ENCODE measurements around the gene HMGB1.

Gene HMGB1

DNA sequence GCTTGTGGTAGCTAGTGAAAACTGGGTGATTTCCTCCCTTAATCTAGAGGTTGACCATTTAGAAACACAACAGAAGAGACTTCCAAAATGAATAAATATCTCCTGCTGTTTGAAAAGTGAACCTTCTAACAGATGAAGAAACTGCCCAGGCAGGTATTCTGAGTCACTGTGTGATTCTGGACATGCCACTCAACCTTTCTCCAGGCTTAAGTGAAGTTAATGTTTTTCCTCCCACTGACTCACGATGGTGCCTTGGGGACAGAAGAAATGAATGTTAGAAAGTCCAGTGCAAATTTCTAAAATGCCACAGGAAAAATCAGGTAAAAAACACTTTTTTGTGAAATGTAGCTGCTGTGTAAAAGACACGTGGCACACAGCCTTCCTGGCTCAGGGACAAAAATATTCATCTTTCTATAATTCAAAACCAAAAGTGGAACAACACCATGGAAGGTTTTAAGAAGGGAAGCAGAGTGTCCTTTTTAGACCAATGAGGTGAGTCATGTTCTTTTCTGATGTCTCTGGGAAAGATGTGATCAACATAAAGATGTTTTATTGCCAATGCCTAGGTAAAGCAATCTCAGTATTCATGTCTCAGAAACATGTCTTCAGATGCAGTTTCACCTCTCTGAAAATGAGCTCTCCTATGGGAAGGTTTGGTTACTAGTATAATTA is 34.3 kb downstream of the HMGB1 start:
- DNase-seq = no peak

DNA sequence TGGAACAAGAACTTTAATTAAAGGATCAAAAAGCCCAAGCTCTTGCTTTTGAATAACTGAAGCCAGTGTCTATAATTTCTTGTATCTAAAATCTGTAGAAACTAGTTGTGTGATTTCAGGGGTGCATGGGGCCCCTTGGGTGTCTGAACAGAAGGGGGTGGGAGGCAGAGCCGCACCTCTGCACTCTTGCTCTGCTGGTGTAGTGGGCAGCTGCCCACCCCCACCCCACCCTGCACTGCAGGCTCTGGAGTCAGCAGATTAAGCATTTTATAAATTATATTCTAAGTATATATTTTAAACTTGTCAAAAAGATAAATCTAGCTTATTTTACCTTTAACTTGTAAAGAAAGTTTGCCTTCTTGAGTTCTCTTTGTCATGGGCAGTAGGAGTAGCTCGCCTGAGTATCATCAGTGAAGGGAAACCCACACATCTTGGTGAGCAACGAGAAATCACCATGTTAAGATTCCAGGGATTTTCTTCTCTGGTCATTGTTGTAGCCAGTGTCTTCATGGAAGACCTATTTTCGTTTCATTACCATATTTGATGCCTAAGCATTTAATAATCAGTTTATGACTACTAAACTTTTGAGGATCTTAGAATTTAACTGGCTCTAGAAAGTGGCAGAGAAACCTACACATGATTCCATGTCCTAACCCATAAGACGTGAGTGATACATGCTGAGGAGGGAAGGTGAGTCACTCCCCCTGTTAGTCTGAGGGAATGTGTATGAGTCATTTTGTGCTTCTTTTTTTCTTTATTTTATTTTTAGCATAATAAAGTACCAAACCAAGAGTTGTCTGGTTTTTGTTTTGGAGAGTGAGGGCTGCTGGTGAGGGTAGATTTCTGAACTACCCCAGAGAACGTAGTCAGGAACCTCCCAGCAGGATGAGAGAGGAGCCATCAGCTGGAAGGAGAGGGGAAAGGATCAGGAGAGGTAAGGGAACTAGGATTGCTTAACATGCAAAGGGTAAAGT is 35.7 kb downstream of the HMGB1 start:
- no peak for DNase-seq

DNA sequence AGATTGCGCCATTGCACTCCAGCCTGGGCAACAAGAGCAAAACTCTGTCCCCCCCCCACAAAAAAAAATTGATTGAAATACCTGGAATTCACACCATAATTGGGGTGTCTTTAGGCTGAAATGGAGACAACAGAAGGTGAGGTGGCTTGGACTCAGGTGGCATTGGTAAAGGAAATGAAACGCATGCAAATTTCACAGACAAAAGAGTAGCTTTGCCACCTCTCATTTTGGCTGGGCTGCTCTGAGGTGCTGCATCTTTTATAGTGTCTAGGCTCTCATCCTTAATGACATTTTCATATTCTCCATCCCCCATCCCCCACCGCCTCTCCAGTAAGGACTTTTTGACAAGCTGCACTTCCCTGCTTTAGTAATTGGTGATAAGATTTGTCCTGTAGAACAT is 36.5 kb downstream of the HMGB1 start:
- DNase-seq = no peak

DNA sequence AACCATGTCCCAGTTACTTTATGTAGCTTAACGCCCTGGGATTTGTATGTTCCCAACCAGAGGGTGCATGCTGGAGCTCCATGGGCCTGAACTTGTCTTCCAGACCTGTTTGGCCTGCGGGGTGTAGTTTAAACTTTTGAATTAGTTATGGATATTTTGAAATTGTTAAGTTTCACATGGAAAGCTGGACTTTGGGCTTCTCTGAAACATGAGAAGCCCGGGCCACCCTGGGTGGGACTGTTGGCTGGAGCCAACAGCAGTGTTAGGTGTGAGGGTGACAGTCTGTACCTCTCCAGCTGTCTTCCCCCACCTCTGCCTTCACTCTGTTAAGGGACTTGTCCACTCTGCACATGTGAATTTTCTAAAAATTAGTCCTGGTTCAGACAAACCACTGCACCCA is 41.8 kb downstream of the HMGB1 start:
- no peak for DNase-seq

DNA sequence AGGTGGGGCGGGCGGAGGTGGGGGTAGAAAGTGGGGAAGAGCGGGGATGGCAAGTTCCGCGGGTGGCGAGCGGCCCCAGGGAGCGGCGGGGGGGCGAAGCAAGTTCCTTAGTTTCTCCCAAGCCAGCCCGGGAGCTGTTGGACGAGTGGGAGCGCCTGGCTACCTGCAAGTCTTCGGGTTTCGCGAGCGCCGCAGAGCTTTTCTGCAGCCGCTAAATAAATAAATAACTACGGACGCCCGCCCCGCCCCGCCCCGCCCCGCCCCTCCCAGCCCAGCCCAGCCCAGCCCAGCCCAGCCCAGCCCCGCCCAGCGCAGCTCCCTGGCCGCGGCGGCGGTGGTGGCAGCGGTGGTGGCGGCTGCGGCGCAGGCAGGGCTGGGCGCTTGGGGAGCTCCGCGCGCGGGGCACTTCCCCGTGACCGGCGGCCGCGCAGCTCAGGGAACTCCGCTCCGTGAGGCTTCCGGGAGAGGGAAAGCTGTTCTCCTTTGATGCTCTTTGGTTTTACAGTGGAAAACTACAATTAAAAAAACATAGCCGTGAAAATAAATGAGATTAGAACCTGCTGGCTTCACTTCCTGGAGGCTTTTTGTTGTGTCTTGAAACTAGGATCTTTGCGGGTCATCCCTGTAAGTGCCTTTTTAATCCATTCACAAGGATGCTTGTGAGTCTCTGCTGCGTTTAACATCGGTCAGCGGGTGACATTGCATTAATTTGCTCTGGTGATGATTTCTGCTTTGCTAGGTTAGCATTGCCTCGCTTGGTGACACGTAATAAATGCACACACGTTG is 43.5 kb downstream of the HMGB1 start, which contains the start of gene UBE2L5:
TSS of gene UBE2L5 (plus strand) at position 440 of the 786 bp plus-strand sequence. CDS start 5,498 bp downstream, outside the sequence.
- peak in 49 of 51 donors; percentile 5 to 83 (median 61) for DNase-seq

DNA sequence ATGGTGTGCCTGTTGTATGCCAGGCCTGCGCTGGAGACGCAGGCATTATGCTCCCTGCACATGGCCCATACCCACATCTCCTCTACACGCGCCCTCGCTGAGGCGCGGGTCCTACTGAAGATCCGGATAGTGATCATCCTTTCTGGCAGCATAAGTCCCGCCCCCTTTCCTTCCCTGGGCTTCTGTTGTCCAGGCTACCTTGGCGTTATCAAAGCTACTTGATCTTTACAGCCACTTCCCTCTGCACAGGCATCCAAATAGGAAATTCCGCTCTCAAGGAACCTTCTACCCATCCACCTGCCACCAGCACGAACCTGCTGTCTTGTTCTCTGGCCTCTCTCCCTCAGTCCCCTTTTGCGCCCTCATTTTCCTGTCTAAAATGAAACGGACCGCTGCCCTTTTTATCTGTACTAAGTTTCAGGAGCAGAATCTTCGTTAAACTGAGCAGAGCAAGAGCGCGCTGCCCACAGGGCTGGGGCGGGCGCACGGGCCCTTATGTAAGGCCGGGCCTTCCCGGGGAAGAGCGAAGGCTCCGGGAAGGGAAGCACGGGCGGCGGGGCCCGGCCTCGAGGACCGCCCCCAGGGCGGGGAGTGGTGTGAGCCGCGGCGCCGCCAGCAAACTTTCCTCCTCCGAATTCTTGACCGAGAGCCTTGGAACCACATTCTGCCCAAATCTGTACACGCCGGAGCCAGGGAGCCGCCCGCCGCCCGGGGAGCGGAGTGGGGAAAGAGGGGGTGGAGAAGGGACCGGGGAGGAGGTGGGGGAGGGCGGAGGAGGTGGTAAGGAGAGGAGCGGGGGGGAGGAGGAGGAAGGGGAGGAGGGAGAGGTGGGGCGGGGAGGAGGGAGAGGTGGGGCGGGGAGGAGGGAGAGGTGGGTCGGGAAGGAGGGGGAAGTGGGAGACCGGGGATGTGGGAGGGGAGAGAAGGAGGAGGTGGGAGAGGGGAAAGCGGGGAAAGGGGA is 44.4 kb downstream of the HMGB1 start:
- peak in 48 of 51 donors; percentile 16 to 85 (median 58) for DNase-seq

DNA sequence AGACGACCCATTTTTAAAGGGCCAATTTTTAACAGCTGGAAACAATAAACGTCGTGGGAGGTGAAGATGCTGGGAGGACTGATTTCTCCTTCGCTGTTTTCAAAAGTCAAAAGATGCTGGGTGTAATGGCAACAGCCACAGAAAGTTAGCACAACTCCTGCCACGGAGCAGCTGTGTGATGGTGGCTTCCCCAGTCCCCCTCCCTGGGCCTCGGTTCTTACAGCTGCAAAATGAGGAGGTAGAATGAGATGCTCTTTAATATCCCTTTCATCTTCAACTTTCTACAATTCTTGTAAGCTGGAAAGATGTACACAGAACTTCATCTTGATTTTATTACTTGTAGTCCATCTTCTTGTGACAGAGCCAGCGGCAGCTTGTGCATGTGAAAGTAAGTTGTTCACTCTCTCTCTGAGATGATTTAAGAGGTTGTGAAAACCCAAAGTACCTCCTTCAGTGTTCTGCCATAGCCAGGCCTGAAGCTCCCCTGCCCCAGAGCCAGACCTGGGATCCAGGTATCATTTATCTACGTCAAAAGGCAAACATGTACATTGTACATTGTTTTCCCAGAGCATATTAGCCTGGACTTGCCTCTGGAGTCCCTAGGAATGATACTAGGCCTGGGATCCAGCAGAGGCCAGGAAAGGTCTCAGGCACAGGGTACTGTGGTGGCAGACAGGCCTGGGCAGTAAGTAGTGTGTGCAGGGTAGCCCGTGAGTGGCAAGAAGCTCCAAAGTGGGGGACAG is 46.8 kb downstream of the HMGB1 start:
- no peak for DNase-seq

DNA sequence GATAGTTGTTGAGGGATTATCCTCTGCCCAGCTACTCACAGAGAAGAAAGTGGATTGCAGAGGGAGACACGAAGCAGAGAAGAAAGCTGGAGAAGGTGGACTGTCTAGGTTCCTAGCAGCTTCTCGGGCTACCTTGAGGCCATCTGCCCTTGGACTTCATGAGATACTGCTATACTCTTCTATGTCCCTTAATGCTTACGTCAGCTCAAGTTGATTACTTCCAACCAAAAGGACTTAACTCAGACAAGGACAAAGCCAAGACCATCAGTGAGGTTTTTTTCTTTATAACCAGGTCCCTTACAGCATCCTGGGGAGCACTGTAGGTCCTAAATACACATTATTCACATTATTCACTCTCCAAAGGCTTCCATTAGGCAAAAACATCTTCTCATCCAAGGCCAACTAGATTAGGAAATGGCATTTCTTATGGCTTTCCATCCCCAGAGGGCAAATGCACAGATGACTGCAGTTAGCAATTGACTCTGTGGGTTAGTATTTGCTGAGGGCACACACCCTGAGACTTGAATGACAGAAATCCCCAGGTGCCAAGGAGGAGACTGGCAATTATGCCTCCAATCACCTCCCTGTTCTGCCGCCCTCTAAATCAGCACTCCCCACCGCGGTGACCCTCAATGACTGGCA is 47.5 kb downstream of the HMGB1 start:
- DNase-seq = no peak

DNA sequence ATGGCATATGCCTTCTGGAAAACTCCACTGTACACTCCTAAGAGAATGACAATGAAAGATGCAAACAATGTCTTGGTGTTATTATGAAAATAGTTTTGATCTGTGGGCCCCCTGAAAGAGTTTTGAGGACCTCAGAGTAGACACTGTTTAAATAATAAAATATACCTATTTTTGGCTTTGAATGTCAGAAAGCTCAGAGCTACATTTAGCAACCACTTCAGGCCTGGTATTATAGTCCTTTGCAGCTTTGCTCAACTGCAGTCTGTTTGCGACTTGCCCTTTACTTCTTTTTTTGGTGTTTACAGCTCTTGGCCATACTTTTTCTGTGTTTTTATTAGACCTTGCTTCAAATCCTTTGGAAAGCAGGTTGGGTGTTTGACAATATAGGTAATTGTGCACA is 49.3 kb downstream of the HMGB1 start:
- DNase-seq = no peak

DNA sequence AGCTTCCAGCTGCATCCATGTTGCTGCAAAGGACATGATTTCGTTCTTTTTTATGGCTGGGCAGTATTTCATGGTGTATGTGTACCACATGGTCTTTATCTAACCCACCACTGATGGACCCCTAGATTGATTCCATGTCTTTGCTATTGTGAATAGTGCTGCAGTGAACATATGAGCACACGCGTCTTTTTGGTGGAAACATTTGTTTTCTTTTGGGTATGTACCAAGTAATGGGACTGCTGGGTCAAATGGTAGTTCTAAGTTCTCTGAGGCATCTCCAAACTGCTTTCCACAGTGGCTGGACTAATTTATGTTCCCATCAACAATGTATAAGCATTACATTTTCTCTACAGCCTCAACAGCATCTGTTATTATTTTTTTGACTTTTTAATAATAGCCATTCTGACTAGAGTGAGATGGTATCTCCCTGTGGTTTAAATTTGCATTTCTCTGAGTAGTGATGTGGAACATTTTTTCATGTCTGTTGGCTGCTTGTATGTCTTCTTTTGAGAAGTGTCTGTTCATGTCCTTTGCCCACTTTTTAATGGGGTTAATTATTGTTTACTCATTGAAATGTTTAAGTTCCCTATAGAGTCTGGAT is 50.2 kb downstream of the HMGB1 start:
- no peak for DNase-seq

DNA sequence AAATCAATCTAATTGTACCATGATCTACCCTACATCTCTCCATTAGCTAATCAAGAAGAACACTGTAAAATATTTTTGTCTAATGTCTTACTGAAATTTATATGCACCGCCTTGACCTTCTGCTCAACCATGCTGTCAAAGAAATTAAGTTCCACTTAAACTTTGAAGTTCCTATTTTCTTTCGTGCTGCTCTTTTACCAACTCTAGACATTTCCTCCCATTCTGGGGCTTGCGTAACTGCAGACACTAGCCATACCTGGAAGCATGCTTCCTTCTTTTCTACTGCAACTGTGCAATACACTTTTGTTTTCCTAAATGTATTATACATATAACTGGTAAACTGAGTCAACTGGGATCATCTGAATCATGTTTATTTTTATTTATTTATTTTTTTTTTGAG is 51.9 kb downstream of the HMGB1 start:
- DNase-seq = no peak

DNA sequence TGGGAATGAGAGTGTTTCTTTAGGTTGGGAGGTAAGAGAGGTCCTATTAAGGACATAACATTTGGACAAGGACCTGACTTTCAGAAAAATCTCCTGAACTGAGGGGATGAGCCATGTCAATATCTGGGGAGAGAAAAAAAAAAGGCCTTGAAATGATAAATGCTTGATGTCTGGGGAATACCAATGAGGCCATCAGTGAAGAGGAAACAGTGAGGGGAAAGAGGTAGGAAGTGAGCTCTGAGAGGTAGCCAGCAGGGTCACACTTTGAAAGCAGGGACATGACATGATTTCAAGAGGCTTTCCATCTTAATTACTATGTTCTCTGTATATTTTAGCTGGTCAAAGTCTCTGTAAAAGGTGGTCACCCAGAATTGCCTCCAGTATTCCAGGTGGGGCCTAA is 53.4 kb downstream of the HMGB1 start:
- no peak for DNase-seq

DNA sequence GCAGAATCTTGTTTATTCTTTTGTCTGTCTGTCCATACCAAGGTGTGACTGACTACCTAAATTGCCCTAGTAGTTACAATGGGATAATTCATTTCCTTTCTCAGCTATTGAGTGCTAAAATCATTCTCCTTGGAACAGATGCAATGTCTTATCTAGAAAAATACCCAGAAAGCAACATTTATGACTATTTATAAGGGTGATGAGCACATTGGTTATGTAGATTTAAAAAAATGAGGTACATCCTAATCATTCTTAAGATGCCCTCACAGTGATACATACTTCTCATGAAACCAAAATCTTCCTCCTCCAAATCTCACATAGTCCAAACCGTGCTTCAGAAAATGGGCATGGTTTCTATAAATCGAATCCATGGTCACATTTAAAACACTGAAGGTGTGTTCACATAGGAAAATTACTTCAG is 55.0 kb downstream of the HMGB1 start:
- DNase-seq = no peak

DNA sequence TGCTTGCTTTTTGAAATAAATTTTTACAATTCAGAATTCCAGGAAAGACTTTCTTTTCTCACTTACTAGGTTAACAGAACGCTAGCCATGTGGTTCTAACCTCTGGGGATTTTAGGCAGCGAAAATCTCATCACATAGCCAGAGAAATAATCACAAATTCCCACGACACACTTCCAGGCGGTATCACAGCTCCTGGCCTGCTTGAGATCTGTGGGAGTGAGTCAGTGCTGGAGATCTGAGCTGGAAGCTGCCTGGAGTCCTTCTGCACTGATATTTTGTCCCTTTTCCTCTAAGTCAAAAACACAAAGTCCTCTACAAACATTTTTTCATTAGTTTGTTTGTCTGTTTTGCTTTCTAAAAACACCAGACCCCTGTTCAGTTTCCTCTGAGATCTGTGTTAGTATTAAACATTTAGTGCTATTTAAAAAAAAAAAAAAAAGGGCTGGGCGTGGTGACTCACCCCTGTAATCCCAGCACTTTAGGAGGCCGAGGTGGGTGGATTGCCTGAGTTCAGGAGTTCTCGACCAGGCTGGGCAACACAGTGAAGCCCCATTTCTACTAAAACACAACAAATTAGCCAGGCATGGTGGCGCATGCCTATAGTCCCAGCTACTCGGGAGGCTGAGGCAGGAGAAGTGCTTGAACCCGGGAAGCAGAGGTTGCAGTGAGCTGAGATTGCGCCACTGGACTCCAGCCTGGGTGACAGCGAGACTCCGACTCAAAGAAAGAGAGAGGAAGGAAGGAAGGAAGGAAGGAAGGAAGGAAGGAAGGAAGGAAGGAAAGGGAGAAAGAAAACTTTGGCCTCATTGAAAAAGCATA is 55.6 kb downstream of the HMGB1 start:
- DNase-seq = no peak

DNA sequence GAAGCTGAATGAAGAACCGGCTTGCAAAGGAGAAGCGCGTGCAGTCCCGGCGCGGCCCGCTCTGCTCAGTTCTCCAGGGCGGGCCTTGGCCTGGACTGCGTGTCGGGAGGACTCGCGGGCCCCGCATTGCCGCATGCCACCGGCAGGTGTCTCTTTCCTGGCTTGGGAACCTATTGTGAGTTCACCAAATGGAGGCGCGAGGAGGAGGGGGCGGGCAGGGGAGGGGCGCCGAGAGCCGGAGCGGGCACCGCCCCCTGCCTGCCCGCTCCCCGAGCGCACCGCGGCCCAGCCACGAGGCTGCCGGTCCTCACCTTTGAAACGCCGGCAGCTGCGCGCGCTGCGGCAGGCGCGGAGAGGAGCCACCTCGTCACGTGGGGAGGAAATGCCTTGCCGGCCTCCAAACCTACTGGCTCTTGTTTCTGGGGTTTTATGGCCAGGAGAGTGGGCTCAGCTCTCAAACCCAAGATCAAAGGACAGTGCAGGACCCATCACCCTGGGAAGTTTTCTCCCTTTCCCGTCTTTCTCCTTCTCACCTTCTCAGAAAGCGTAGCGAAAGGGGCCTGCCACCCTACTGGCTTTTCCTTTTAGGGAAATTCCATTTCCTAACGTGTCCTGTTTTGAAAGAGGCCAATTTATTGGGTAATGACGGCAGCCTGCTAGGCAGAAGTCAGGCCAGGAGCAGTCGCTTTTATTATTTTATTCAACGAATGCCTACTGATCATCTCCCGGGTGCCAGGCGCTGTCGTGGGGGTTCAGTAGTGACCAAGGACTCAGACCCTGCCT is 57.2 kb downstream of the HMGB1 start:
- DNase-seq = peak; percentile 36 to 93 (median 85)

DNA sequence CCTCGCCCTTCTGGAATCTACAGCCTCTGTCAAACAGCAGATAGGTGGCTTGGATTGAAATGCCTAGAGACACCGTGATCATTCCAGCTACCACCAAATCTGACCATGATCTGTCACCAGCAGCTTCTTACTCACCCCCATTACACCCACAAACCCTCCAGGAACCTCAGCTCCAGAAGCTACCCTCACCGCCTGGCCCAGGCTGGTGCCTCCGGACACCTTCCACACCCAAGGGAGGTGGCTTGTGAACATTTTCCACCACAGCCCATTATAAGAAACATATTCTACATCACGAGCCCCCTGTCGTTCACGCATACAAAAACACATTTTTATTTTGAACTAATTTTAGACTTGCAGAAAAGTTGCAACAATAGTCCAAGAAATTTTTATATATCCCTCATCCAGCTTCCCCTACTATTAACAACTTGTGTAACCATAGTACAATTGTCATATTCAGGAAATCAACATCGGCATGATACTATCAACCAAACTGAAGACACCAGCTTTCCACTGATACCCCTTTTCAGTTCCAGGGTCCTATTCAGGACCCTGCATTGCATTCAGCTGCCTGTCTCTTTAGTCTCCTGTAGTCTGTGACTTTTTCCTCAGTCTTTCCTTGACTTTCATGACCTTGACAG is 58.8 kb downstream of the HMGB1 start:
- DNase-seq = peak in 1 of 51 donors; percentile 20
